K562 (cell line): ENCODE measurements around the gene GMEB1. TPM values are rescaled to one million over a fixed set of nuclear protein-coding genes. Genes with fewer than 3 reads are reported as not detected.

Experiments used
- ATF1 ChIP-seq, 2 experiments: fragments of 450-650 bp in 1 of 2; IDR thresholded peaks; 2 replicates each; pipeline ENCODE4 v1.6.1; 2016; ENCODE audit warnings: missing compliant biosample characterization in 1 of 2, missing genetic modification characterization in 1 of 2
- CEBPZ ChIP-seq: fragments of 150-350 bp; IDR thresholded peaks from 2 replicates; pipeline ENCODE4 v1.6.1; 2014; ENCODE audit warnings: low read depth, mild to moderate bottlenecking, low read length, borderline replicate concordance
- EP300 ChIP-seq: IDR thresholded peaks from 2 replicates; pipeline ENCODE4 v1.6.1; 2012; ENCODE audit warnings: low read length, improper control_type of control experiment
- ESRRA ChIP-seq: fragments of 450-650 bp; IDR thresholded peaks from 2 replicates; pipeline ENCODE4 v1.6.1; 2014; ENCODE audit warnings: low read depth, mild to moderate bottlenecking, moderate library complexity, borderline replicate concordance
- FOXA3 ChIP-seq, 2 experiments: fragments of 450-650 bp in 1 of 2; sonication (generic) in 1 of 2; formaldehyde crosslinking; IDR thresholded peaks in 1 of 2; conservative IDR thresholded peaks in 1 of 2; 2 replicates each; pipeline versions ENCODE4 v1.4.0 to v1.8.0; 2020 to 2022; ENCODE audit warnings: mild to moderate bottlenecking in 2 of 2, missing genetic modification reagents in 1 of 2
- GABPB1 ChIP-seq: sonication (generic); formaldehyde crosslinking; IDR thresholded peaks from 2 replicates; pipeline ENCODE4 v1.8.0; 2022; ENCODE audit warnings: mild to moderate bottlenecking, missing genetic modification reagents
- JUN ChIP-seq, 2 experiments: sonication (generic) in 1 of 2; formaldehyde crosslinking in 1 of 2; IDR thresholded peaks; 2 replicates each; pipeline versions ENCODE4 v1.6.1 to v1.8.0; 2012 to 2022; ENCODE audit warnings: borderline replicate concordance in 2 of 2, mild to moderate bottlenecking in 2 of 2, improper control_type of control experiment in 1 of 2, low read depth in 1 of 2, low read length in 1 of 2, missing genetic modification reagents in 1 of 2
- KDM1A ChIP-seq, 2 experiments: fragments of 450-650 bp; IDR thresholded peaks; 2 replicates each; pipeline ENCODE4 v1.6.1; 2016; ENCODE audit warnings: mild to moderate bottlenecking in 2 of 2
- NR2C1 ChIP-seq, 2 experiments: fragments of 450-650 bp; IDR thresholded peaks; 2 replicates each; pipeline ENCODE4 v1.6.1; 2017; ENCODE audit warnings: mild to moderate bottlenecking in 2 of 2, antibody characterized with exemption in 1 of 2, inconsistent platforms in 1 of 2, missing compliant biosample characterization in 1 of 2, missing genetic modification characterization in 1 of 2
- NR2C2 ChIP-seq, 2 experiments: fragments of 200-800 bp in 1 of 2; sonication (Bioruptor generic) in 1 of 2; sonication (generic) in 1 of 2; formaldehyde crosslinking in 1 of 2; IDR thresholded peaks; 2 replicates each; pipeline versions ENCODE4 v1.6.1 to v1.8.0; 2016 to 2022; ENCODE audit warnings: mild to moderate bottlenecking in 1 of 2, missing compliant biosample characterization in 1 of 2, missing genetic modification characterization in 1 of 2, missing genetic modification reagents in 1 of 2
- RFX1 ChIP-seq: fragments of 450-650 bp; IDR thresholded peaks from 2 replicates; pipeline ENCODE4 v1.6.1; 2016; ENCODE audit warnings: mild to moderate bottlenecking, moderate library complexity
- RNF2 ChIP-seq: sonication (generic); IDR thresholded peaks from 2 replicates; pipeline ENCODE4 v1.6.1; 2016
- TEAD4 ChIP-seq, 2 experiments: sonication (generic) in 1 of 2; formaldehyde crosslinking in 1 of 2; IDR thresholded peaks; 2 replicates each; pipeline versions ENCODE4 v1.6.1 to v1.8.0; 2012 to 2022; ENCODE audit warnings: borderline replicate concordance in 1 of 2, inconsistent platforms in 1 of 2, low read length in 1 of 2, mild to moderate bottlenecking in 1 of 2, missing genetic modification reagents in 1 of 2
- ZNF12 ChIP-seq: sonication (generic); formaldehyde crosslinking; IDR thresholded peaks from 2 replicates; pipeline ENCODE4 v1.4.0; 2020; ENCODE audit warnings: mild to moderate bottlenecking, missing genetic modification reagents
- ZNF354B ChIP-seq: fragments of 250-450 bp; sonication (Bioruptor Pico); IDR thresholded peaks from 2 replicates; pipeline ENCODE4 v1.4.0; 2020
- ZNF740 ChIP-seq, 3 experiments: fragments of 200-800 bp in 1 of 3; sonication (Bioruptor generic) in 1 of 3; sonication (generic) in 1 of 3; formaldehyde crosslinking in 1 of 3; IDR thresholded peaks; 2 replicates each; pipeline versions ENCODE4 v1.6.1 to v1.8.0; 2016 to 2022; ENCODE audit warnings: mild to moderate bottlenecking in 2 of 3, missing compliant biosample characterization in 2 of 3, missing genetic modification characterization in 2 of 3, missing genetic modification reagents in 1 of 3
- ZNF79 ChIP-seq: fragments of 250-450 bp; sonication (Bioruptor Pico); IDR thresholded peaks from 2 replicates; pipeline ENCODE4 v1.4.0; 2020; ENCODE audit warnings: low read depth, mild to moderate bottlenecking, moderate library complexity
- polyA plus RNA-seq, 8 experiments: library from polyadenylated mRNA; depleted of rRNA in 4 of 8; stranded (reverse) in 5 of 8; unstranded in 3 of 8; fragments of >200 nt; fragmentation: Nextera tagmentation in 2 of 8; fragmentation: Illumina TruSeq in 1 of 8; extraction: Ambion mirVana in 2 of 8; extraction: Trizol in 1 of 8; gene quantifications; 2 replicates each; pipeline versions ENCODE4 v1.2.1 to v1.2.3, GENCODE V29; 2011 to 2014; ENCODE audit warnings: inconsistent platforms in 1 of 8, missing spikeins in 1 of 8
- total RNA-seq, 7 experiments: library from RNA; depleted of rRNA in 6 of 7; stranded (reverse); fragments of >200 nt in 6 of 7; fragmentation: Illumina TruSeq in 2 of 7; extraction: Trizol in 2 of 7; gene quantifications; 2 replicates each; pipeline versions ENCODE4 v1.2.1 to v1.2.3, GENCODE V29; 2011 to 2021; ENCODE audit warnings: low replicate concordance in 1 of 7
- TF ChIP-seq, protein P1 (sequence below): sonication (generic); formaldehyde crosslinking; IDR thresholded peaks from 2 replicates; pipeline ENCODE4 v1.8.0; 2022; ENCODE audit warnings: missing genetic modification reagents, mild to moderate bottlenecking, borderline replicate concordance

Gene GMEB1
- total and polyA plus RNA-seq, 9 of the 15 experiments (the other 6 are each of a cell fraction or from before 2014, with no cell fraction given): 6.6 to 17.5 (median 8.5) TPM

DNA sequence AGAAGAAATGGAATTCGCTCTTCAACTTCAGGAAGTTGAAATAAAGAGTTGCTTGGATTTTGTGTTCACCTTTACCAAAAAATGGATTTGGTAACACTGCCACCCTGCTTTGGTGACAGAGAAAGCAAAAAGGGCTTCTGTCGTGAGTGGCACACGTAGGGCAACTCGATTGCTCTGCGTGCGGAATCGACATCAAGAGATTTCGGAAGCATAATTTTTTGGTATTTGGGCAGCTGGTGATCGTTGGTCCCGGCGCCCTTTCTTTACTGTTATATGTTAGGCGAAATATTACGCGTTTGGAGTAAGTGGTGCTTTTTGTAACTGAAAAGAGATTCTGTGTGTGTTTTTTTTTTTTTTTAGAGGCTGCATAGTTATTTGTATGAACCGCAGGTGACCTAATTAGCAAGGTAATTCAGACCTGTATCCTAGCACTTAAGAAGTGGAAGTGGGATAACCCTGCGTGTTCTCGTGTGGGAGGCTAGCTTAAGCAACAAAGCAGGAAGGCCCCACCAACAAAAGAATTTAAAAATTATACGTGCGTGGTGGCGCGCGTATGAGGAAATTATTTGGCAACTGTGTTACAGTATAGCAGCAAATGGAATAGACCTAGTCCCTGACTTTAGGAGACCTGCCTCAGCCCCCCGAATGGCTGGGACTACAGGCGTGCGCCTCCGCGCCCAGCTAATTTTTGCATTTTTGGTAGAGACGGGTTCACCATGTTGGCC, 19.9 kb upstream of the GMEB1 start, which contains the start of gene RNU11 (continued):
- peak; percentile 87 for TF ChIP-seq GABPB1
- no peak for TF ChIP-seq NR2C1 (IDR thresholded peaks at IDR 0.05)
- TF ChIP-seq NR2C1 (tag; IDR thresholded peaks at IDR 0.05): peak; percentile 58; the same call in 1 of the 2 replicates
- peak; percentile 90 for TF ChIP-seq JUN (IDR thresholded peaks at IDR 0.05; ENCODE audit: borderline replicate concordance, low read depth, low read length)
- TF ChIP-seq JUN (CRISPR knock-in tag; IDR thresholded peaks at IDR 0.05; ENCODE audit: borderline replicate concordance): peak; percentile 97
- TF ChIP-seq NR2C2 (CRISPR knock-in tag; IDR thresholded peaks at IDR 0.05): no peak; the same call in none of the 2 replicates
- peak; percentile 86 for TF ChIP-seq NR2C2 (tag; IDR thresholded peaks at IDR 0.05)
- peak; percentile 7; the same call in 1 of the 2 replicates for TF ChIP-seq ESRRA
- peak; percentile 71 to 73; a peak in 3 of 4 replicates for TF ChIP-seq KDM1A (IDR thresholded peaks at IDR 0.05)
- TF ChIP-seq ZNF740 (CRISPR knock-in tag; IDR thresholded peaks at IDR 0.05): peak; percentile 81
- TF ChIP-seq ZNF740 (tag; IDR thresholded peaks at IDR 0.05): peak in 1 of 2 experiments; percentile 79; a peak in 1 of 4 replicates
- peak; percentile 91 for TF ChIP-seq ZNF354B (CRISPR knock-in tag)
- TF ChIP-seq CEBPZ: peak; percentile 65
- peak; percentile 100 for TF ChIP-seq RNF2
- TF ChIP-seq ZNF79 (CRISPR knock-in tag): peak; percentile 47; the same call in 1 of the 2 replicates
- TF ChIP-seq TEAD4 (IDR thresholded peaks at IDR 0.05; ENCODE audit: low read length): peak; percentile 98
- TF ChIP-seq TEAD4 (CRISPR knock-in tag; IDR thresholded peaks at IDR 0.05; ENCODE audit: borderline replicate concordance): no peak
- no peak for TF ChIP-seq ATF1 (CRISPR knock-in tag; IDR thresholded peaks at IDR 0.05)
- TF ChIP-seq ATF1 (tag; IDR thresholded peaks at IDR 0.05): peak; percentile 90
- peak; percentile 65 for TF ChIP-seq RFX1
- TF ChIP-seq EP300: peak; percentile 89
- peak; percentile 48; the same call in 1 of the 2 replicates for TF ChIP-seq ZNF12 (CRISPR knock-in tag)
- TF ChIP-seq, protein P1, sequence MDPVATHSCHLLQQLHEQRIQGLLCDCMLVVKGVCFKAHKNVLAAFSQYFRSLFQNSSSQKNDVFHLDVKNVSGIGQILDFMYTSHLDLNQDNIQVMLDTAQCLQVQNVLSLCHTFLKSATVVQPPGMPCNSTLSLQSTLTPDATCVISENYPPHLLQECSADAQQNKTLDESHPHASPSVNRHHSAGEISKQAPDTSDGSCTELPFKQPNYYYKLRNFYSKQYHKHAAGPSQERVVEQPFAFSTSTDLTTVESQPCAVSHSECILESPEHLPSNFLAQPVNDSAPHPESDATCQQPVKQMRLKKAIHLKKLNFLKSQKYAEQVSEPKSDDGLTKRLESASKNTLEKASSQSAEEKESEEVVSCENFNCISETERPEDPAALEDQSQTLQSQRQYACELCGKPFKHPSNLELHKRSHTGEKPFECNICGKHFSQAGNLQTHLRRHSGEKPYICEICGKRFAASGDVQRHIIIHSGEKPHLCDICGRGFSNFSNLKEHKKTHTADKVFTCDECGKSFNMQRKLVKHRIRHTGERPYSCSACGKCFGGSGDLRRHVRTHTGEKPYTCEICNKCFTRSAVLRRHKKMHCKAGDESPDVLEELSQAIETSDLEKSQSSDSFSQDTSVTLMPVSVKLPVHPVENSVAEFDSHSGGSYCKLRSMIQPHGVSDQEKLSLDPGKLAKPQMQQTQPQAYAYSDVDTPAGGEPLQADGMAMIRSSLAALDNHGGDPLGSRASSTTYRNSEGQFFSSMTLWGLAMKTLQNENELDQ (CRISPR knock-in tag): no peak; the same call in none of the 2 replicates
- peak; percentile 75 to 89 for TF ChIP-seq FOXA3 (CRISPR knock-in tag; conservative IDR thresholded peaks at IDR 0.05 in 1 of 2, IDR thresholded peaks at IDR 0.05 in 1 of 2)
